ENCODE results near the gene FRMPD4. TPM values are rescaled to one million over a fixed set of nuclear protein-coding genes. Genes with fewer than 3 reads are reported as not detected.

The FRMPD4 gene
- total and polyA plus RNA-seq, 12 donors, result 0.03 to 4.1 (median 2.0) TPM

- Histone ChIP-seq H3K27ac (no peak overlapping the region), H3K4me3 (no peak overlapping the region), H3K4me1 (no peaks in the 10 kb centered on the region), H3K36me3 (no peaks in the 10 kb centered on the region), H3K9me3 (no peaks in the 10 kb centered on the region), H3K27me3 (no peaks in the 10 kb centered on the region)
- TF ChIP-seq CTCF (IDR thresholded peaks at IDR 0.05), result no peak
- 75 to 78% methylated on average over 3 of the region's 3 CpGs for WGBS, 2 donors
- intact Hi-C loops (cut with DNase I), result no loop called here
- ATAC-seq (no peak), DNase-seq (no peak)
Measured at GRCh38 chrX:12332786-12333347, 194.6 kb downstream of the FRMPD4 start.

DNA sequence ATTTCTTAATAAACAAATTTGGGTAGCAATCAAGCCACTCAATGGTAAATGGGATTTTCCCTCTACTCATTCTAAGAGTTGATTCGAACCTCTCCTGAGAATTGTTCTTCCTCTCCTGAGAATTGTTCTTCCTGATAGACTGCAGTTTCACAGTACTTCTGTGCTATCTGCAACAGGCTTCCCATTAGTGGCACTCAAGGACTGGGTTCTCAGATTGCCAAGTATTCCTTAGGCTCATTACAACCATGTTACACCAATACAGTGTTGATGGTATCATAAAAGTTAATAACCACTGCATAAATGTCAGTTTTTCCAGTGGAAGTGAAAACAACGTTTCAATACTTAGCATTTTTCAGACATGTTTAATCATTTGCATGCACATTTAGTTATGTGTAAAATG lies 201.6 kb downstream of the FRMPD4 start:
- Histone ChIP-seq H3K27ac (no peak overlapping the region), H3K36me3 (no peaks in the 10 kb centered on the region), H3K4me3 (no peak overlapping the region), H3K9me3 (no peaks in the 10 kb centered on the region), H3K4me1 (no peaks in the 10 kb centered on the region), H3K27me3 (no peaks in the 10 kb centered on the region)
- intact Hi-C loops (cut with DNase I), result no loop called here
- no peak for ATAC-seq
- DNase-seq, result no peak
- TF ChIP-seq CTCF (IDR thresholded peaks at IDR 0.05), result no peak
- 65 to 86% methylated on average over 2 of the region's 2 CpGs for whole genome bisulfite sequencing, 2 donors

- H3K36me3 ChIP-seq, result no peaks in the 10 kb centered on the region
- H3K4me3 ChIP-seq, result no peak overlapping the region
- no peaks in the 10 kb centered on the region for H3K4me1 ChIP-seq
- TF ChIP-seq CTCF (IDR thresholded peaks at IDR 0.05), result no peak
- intact Hi-C loops (cut with DNase I), result no loop called here
- 89 to 94% methylated on average over 2 of the region's 2 CpGs for WGBS, 2 donors
- DNase-seq, result no peak
- no peaks in the 10 kb centered on the region for H3K9me3 ChIP-seq
- no peak overlapping the region for H3K27ac ChIP-seq
- no peak for ATAC-seq
- H3K27me3 ChIP-seq, result no peaks in the 10 kb centered on the region
Measured at GRCh38 chrX:12344954-12345353, 206.7 kb downstream of the FRMPD4 start.

- no peak overlapping the region for H3K4me3 ChIP-seq
- peaks cover 0 to 12% (median 0%) of the 10 kb centered on the region in 7 donors for H3K27me3 ChIP-seq
- no peaks in the 10 kb centered on the region for H3K36me3 ChIP-seq
- TF ChIP-seq CTCF (IDR thresholded peaks at IDR 0.05), result no peak
- WGBS, 2 donors, result 51 to 58% methylated on average over 7 to 8 of the region's 8 CpGs
- intact Hi-C loops (cut with DNase I), result no loop called here
- DNase-seq (no peak), ATAC-seq (no peak)
- H3K9me3 ChIP-seq, result no peaks in the 10 kb centered on the region
- no peaks in the 10 kb centered on the region for H3K4me1 ChIP-seq
- H3K27ac ChIP-seq, result no peak overlapping the region
Measured at GRCh38 chrX:12349201-12349600, 210.9 kb downstream of the FRMPD4 start.
